H1 (cell line): ENCODE results near the gene TCF7L1. TPM values are rescaled to one million over a fixed set of nuclear protein-coding genes. Genes with fewer than 3 reads are reported as not detected.

Experiments used
- polyA plus RNA-seq, 7 experiments: library from polyadenylated mRNA; depleted of rRNA in 3 of 7; stranded (reverse) in 5 of 7; unstranded in 2 of 7; fragments of >200 nt in 5 of 7; fragments of 200-250 nt in 2 of 7; gene quantifications; 1 replicate in 5 of 7; 2 replicates in 1 of 7; 4 replicates in 1 of 7; pipeline versions ENCODE4 v1.2.1 to v1.2.3, GENCODE V29; 2011 to 2013; ENCODE audit warnings: missing spikeins in 2 of 7, mixed read lengths in 2 of 7
- total RNA-seq: library from RNA; stranded (reverse); fragmentation: NEBNext Ultra II Directional; extraction: Animal tissue kit (Norgen Biotek cat#: 25700); gene quantifications from 2 replicates; pipeline ENCODE4 v1.2.1, GENCODE V29; 2021
- TF ChIP-seq, protein P1 (sequence below): fragments of 300-600 bp; sonication (generic); IDR thresholded peaks from 2 replicates; pipeline ENCODE4 v1.7.1; 2012; ENCODE audit warnings: low read length, moderate library complexity, mild to moderate bottlenecking, inconsistent platforms; ENCODE audit not compliant: insufficient replicate concordance

Gene TCF7L1
- total and polyA plus RNA-seq, 2 of the 8 experiments (the other 6 are each of a cell fraction or from before 2014, with no cell fraction given), result 27.5 to 108 TPM

DNA sequence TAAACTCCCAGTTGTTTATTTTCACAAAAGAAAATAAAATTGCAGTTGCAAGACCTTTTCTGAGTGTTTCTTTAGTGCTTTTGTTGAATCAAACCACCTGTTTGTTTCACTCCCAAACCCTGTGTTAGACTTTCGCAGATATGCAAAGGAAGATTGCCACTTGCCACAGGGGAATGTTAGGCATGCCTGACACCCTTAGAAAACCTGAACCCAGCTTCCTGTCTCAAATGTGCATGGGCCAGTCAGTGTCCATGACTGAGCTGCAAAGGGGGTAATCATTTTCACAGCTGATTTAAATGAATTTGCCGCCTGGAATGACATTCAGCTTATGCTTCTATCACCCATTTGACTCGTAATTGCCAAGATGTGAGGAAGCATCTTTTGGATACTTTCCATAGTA lies 177.1 kb downstream of the TCF7L1 start (continued):
- TF ChIP-seq, protein P1, sequence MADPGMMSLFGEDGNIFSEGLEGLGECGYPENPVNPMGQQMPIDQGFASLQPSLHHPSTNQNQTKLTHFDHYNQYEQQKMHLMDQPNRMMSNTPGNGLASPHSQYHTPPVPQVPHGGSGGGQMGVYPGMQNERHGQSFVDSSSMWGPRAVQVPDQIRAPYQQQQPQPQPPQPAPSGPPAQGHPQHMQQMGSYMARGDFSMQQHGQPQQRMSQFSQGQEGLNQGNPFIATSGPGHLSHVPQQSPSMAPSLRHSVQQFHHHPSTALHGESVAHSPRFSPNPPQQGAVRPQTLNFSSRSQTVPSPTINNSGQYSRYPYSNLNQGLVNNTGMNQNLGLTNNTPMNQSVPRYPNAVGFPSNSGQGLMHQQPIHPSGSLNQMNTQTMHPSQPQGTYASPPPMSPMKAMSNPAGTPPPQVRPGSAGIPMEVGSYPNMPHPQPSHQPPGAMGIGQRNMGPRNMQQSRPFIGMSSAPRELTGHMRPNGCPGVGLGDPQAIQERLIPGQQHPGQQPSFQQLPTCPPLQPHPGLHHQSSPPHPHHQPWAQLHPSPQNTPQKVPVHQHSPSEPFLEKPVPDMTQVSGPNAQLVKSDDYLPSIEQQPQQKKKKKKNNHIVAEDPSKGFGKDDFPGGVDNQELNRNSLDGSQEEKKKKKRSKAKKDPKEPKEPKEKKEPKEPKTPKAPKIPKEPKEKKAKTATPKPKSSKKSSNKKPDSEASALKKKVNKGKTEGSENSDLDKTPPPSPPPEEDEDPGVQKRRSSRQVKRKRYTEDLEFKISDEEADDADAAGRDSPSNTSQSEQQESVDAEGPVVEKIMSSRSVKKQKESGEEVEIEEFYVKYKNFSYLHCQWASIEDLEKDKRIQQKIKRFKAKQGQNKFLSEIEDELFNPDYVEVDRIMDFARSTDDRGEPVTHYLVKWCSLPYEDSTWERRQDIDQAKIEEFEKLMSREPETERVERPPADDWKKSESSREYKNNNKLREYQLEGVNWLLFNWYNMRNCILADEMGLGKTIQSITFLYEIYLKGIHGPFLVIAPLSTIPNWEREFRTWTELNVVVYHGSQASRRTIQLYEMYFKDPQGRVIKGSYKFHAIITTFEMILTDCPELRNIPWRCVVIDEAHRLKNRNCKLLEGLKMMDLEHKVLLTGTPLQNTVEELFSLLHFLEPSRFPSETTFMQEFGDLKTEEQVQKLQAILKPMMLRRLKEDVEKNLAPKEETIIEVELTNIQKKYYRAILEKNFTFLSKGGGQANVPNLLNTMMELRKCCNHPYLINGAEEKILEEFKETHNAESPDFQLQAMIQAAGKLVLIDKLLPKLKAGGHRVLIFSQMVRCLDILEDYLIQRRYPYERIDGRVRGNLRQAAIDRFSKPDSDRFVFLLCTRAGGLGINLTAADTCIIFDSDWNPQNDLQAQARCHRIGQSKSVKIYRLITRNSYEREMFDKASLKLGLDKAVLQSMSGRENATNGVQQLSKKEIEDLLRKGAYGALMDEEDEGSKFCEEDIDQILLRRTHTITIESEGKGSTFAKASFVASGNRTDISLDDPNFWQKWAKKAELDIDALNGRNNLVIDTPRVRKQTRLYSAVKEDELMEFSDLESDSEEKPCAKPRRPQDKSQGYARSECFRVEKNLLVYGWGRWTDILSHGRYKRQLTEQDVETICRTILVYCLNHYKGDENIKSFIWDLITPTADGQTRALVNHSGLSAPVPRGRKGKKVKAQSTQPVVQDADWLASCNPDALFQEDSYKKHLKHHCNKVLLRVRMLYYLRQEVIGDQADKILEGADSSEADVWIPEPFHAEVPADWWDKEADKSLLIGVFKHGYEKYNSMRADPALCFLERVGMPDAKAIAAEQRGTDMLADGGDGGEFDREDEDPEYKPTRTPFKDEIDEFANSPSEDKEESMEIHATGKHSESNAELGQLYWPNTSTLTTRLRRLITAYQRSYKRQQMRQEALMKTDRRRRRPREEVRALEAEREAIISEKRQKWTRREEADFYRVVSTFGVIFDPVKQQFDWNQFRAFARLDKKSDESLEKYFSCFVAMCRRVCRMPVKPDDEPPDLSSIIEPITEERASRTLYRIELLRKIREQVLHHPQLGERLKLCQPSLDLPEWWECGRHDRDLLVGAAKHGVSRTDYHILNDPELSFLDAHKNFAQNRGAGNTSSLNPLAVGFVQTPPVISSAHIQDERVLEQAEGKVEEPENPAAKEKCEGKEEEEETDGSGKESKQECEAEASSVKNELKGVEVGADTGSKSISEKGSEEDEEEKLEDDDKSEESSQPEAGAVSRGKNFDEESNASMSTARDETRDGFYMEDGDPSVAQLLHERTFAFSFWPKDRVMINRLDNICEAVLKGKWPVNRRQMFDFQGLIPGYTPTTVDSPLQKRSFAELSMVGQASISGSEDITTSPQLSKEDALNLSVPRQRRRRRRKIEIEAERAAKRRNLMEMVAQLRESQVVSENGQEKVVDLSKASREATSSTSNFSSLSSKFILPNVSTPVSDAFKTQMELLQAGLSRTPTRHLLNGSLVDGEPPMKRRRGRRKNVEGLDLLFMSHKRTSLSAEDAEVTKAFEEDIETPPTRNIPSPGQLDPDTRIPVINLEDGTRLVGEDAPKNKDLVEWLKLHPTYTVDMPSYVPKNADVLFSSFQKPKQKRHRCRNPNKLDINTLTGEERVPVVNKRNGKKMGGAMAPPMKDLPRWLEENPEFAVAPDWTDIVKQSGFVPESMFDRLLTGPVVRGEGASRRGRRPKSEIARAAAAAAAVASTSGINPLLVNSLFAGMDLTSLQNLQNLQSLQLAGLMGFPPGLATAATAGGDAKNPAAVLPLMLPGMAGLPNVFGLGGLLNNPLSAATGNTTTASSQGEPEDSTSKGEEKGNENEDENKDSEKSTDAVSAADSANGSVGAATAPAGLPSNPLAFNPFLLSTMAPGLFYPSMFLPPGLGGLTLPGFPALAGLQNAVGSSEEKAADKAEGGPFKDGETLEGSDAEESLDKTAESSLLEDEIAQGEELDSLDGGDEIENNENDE, result no peak
- TF ChIP-seq, all 59 proteins: peak for 0
